Measurements from ENCODE around the gene FASTKD2. TPM values are rescaled to one million over a fixed set of nuclear protein-coding genes. Genes with fewer than 3 reads are reported as not detected.

FASTKD2 gene
- total RNA-seq, 1 experiment from 2014 or later: 41.4 TPM

DNA sequence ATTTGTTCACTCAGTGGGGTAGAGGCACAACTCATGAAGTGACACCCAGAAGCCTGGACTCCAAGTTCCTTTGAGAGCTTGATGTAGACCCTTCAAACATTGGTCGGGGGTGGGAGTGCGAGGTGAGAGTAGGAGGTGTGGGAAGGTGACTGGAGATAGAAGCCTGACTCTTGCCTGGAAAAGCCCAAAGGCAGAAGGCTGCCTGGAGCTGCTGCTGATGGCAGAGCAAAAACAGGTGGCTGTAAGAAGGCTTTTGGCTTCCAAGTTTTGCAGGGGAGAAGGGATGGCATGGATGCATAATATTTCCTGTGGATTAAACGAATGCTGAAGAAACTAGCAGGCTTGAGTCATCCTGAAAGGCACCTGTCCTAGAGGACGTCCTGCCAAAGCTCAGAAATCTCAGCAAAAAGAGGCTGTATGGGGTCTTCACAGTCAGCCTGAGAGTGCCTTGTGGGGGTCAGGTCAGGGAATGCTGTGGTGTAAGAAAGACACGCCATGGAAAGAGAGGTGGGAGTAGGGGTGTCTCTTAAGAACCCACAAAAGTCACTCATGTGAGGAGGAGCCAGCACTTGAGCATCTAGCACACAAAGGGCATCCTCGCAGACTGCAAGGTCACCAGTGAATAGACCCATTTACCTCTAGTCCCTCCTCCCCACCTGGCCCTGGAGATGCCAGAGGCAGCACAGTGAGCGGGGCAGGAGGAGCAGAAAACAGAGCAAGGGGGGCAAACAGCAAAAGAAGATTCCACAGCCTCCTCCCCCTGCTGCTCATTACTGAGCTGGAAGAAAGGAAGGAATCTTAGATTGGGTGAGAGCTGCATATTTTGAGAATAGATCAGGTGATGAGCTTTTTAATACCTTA is 37.5 kb downstream of the FASTKD2 start:
- ChIA-PET POLR2A (ENCODE audit: unreplicated experiment) (no interaction called here), CTCF (no interaction called here)
- intact Hi-C loops (cut with micrococcal nuclease): loop anchor here (10.0 kb wide), 4 partner anchors 362 to 932 kb away; partner anchors contain the start of genes KLF7 and METTL21A
- Histone ChIP-seq H3K27ac (ENCODE audit: low read length) (no peak overlapping the region), H3K9me2 (replicated peaks; ENCODE audit: low read length) (no peaks in the 10 kb centered on the region), H3K4me2 (ENCODE audit: low read length) (no peak overlapping the region), H4K20me1 (ENCODE audit: low read length) (no peaks in the 10 kb centered on the region), H3K4me1 (ENCODE audit: insufficient read depth, low read length) (peaks cover 15% of the 10 kb centered on the region; the same call in 1 of the 2 replicates), H3F3A (ENCODE audit: low read length, unreplicated experiment) (no peaks in the 10 kb centered on the region), H2AFZ (ENCODE audit: low read length) (no peak overlapping the region), H3K36me3 (ENCODE audit: low read depth, low read length) (no peaks in the 10 kb centered on the region), H3K4me3 (ENCODE audit: low read length) (no peak overlapping the region), H3K9me3 (ENCODE audit: low read length) (no peaks in the 10 kb centered on the region), H3K27me3 (ENCODE audit: low read length) (no peaks in the 10 kb centered on the region), H3K9ac (ENCODE audit: low read length) (no peak overlapping the region), H3K79me2 (ENCODE audit: low read length) (no peaks in the 10 kb centered on the region)
- no peak for DNase-seq
- no TSS peak for BruUV-seq (replicated peaks)
- no peak for ATAC-seq
- TF ChIP-seq EZH2 (IDR thresholded peaks at IDR 0.05; ENCODE audit: low read length, unreplicated experiment) (no peak), CTCF (conservative IDR thresholded peaks at IDR 0.05; ENCODE audit: low read depth, low read length) (no peak), EZH2phosphoT487 (IDR thresholded peaks at IDR 0.05; ENCODE audit: borderline replicate concordance, low read length) (no peak)

DNA sequence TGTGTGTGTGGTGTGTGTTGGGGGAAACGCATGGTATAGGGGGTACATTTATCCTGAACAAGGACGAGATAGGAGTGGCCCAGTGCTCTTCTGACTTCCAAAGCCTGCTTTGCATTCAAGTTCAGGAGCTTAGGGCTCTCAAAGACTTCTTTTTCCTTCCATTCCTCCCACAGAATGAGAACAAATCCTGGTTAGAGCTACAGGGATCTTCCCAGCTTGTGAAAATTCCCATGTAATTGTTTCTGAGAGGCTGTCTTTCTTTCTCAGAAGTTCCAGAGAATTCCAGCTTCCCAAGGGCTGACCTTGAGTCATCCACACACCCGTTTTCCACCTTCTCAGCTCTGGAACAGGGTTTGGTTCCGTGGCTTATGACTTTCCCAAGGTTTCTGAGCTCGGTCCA is 38.9 kb downstream of the FASTKD2 start:
- H3K4me2 ChIP-seq (ENCODE audit: low read length): no peak overlapping the region
- TF ChIP-seq CTCF (conservative IDR thresholded peaks at IDR 0.05; ENCODE audit: low read depth, low read length) (no peak), EZH2phosphoT487 (IDR thresholded peaks at IDR 0.05; ENCODE audit: borderline replicate concordance, low read length) (no peak), EZH2 (IDR thresholded peaks at IDR 0.05; ENCODE audit: low read length, unreplicated experiment) (no peak)
- POLR2A ChIA-PET (ENCODE audit: unreplicated experiment): no interaction called here

More for the DNA sequence above, 38.9 kb downstream of the FASTKD2 start:
- Histone ChIP-seq H3K79me2 (ENCODE audit: low read length) (no peaks in the 10 kb centered on the region), H3K27me3 (ENCODE audit: low read length) (no peaks in the 10 kb centered on the region), H3K4me3 (ENCODE audit: low read length) (no peak overlapping the region), H2AFZ (ENCODE audit: low read length) (no peak overlapping the region), H4K20me1 (ENCODE audit: low read length) (no peaks in the 10 kb centered on the region), H3K9me2 (replicated peaks; ENCODE audit: low read length) (no peaks in the 10 kb centered on the region), H3K4me1 (ENCODE audit: insufficient read depth, low read length) (peaks cover 15% of the 10 kb centered on the region; the same call in 1 of the 2 replicates), H3F3A (ENCODE audit: low read length, unreplicated experiment) (no peaks in the 10 kb centered on the region), H3K36me3 (ENCODE audit: low read depth, low read length) (no peaks in the 10 kb centered on the region), H3K27ac (ENCODE audit: low read length) (no peak overlapping the region), H3K9ac (ENCODE audit: low read length) (no peak overlapping the region), H3K9me3 (ENCODE audit: low read length) (no peaks in the 10 kb centered on the region)
- ATAC-seq: no peak
- intact Hi-C loops (cut with micrococcal nuclease): loop anchor here (10.0 kb wide), 4 partner anchors 360 to 930 kb away; partner anchors contain the start of genes KLF7 and METTL21A
- DNase-seq: no peak
- no TSS peak for BruUV-seq (replicated peaks)
- CTCF ChIA-PET: no interaction called here
